Endothelial cell of umbilical vein (primary cell): ENCODE data around the gene ENG. TPM values are rescaled to one million over a fixed set of nuclear protein-coding genes. Genes with fewer than 3 reads are reported as not detected.

Experiments
- BruUV-seq: library from RNA; stranded (reverse); fragments of 400-500 nt; replicated peaks from 2 replicates; lab custom pipeline; 2021; lab: Mats Ljungman, UMichigan
- CTCF ChIA-PET: fragments of 300-600, 350-600 bp; sonication (Branson Sonifier 250); formaldehyde crosslinking; loops from one replicate; lab custom pipeline; 2021; ENCODE audit warnings: antibody characterized with exemption, inconsistent platforms; lab: Charles Lee
- POLR2A ChIA-PET: fragments of 300-600, 350-600 bp; sonication (Branson Sonifier 250); formaldehyde crosslinking; loops from one replicate; lab custom pipeline; 2021; ENCODE audit warnings: antibody characterized with exemption, inconsistent platforms; lab: Charles Lee
- DNase-seq: peaks from one replicate; pipeline ENCODE4 v3.0.0-alpha.2; 2011; ENCODE audit warnings: low read depth, low spot score
- FAIRE-seq: peaks from 2 replicates; lab custom pipeline; 2011; peaks lifted over from hg19 to GRCh38; lab: Jason Lieb, UNC
- H2AFZ ChIP-seq: 2 replicates; pipeline ENCODE4 v1.6.0; 2012; ENCODE audit warnings: low read depth, low read length, control low read depth, inconsistent platforms
- H3K27ac ChIP-seq: 2 replicates; pipeline ENCODE4 v1.5.1; 2011; ENCODE audit warnings: low read depth, mild to moderate bottlenecking, control low read depth, low read length, moderate library complexity; ENCODE audit not compliant: insufficient read depth
- H3K27me3 ChIP-seq, 2 experiments: 2 replicates each; pipeline versions ENCODE4 v1.6.0 to v1.6.1; 2011; ENCODE audit warnings: low read length in 2 of 2, mixed read lengths in 1 of 2; ENCODE audit not compliant: control insufficient read depth in 2 of 2, insufficient read depth in 2 of 2
- H3K36me3 ChIP-seq, 2 experiments: 2 replicates in 1 of 2; 3 replicates in 1 of 2; pipeline ENCODE4 v1.5.1; 2011; ENCODE audit warnings: low read length in 2 of 2, mild to moderate bottlenecking in 1 of 2, moderate library complexity in 1 of 2; ENCODE audit not compliant: control insufficient read depth in 2 of 2, insufficient read depth in 2 of 2; ENCODE audit errors: extremely low read depth in 1 of 2
- H3K4me1 ChIP-seq: 3 replicates; pipeline ENCODE4 v1.5.1; 2011; ENCODE audit warnings: mild to moderate bottlenecking, low read length; ENCODE audit not compliant: control insufficient read depth, insufficient read depth; ENCODE audit errors: extremely low read depth
- H3K4me2 ChIP-seq: 2 replicates; pipeline ENCODE4 v1.6.1; 2011; ENCODE audit warnings: low read length, control low read depth, mixed read lengths; ENCODE audit not compliant: insufficient read depth
- H3K4me3 ChIP-seq, 3 experiments: fragments of 200-600 bp in 1 of 3; sonication (generic), shearing (Covaris generic) in 1 of 3; replicated peaks in 1 of 3; 2 replicates each; pipeline ENCODE4 v1.5.1; 2011 to 2016; ENCODE audit warnings: control low read depth in 3 of 3, low read length in 3 of 3, mild to moderate bottlenecking in 2 of 3, inconsistent platforms in 1 of 3, low read depth in 1 of 3, moderate library complexity in 1 of 3; ENCODE audit not compliant: insufficient read depth in 1 of 3
- H3K79me2 ChIP-seq: 2 replicates; pipeline ENCODE4 v1.6.0; 2012; ENCODE audit warnings: low read length, inconsistent platforms; ENCODE audit not compliant: control insufficient read depth, insufficient read depth
- H3K9ac ChIP-seq: replicated peaks from 2 replicates; pipeline ENCODE3; 2011; ENCODE audit warnings: low read length, control low read depth; ENCODE audit not compliant: insufficient read depth; ENCODE audit errors: extremely low read depth
- H3K9me1 ChIP-seq: replicated peaks from 3 replicates; pipeline ENCODE4 v1.6.0; 2011; ENCODE audit warnings: mild to moderate bottlenecking, low read length; ENCODE audit not compliant: control insufficient read depth, insufficient read depth; ENCODE audit errors: extremely low read depth
- H3K9me3 ChIP-seq: replicated peaks from 2 replicates; pipeline ENCODE4 v1.5.1; 2012; ENCODE audit warnings: low read length, inconsistent platforms; ENCODE audit not compliant: control insufficient read depth, insufficient read depth
- H4K20me1 ChIP-seq: replicated peaks from 2 replicates; pipeline ENCODE3; 2011; ENCODE audit warnings: mild to moderate bottlenecking, low read length; ENCODE audit not compliant: control insufficient read depth, insufficient read depth; ENCODE audit errors: extremely low read depth
- CTCF ChIP-seq, 2 donors: IDR thresholded peaks; 1 replicate in 1 of 2; 2 replicates in 1 of 2; pipeline ENCODE4 v1.5.1; 2011; ENCODE audit warnings: low read length in 2 of 2, mild to moderate bottlenecking in 2 of 2, moderate library complexity in 2 of 2, control low read depth in 1 of 2, inconsistent platforms in 1 of 2, low read depth in 1 of 2; ENCODE audit not compliant: insufficient read depth in 1 of 2; ENCODE audit errors: extremely low read depth in 1 of 2
- EZH2 ChIP-seq: IDR thresholded peaks from 2 replicates; pipeline ENCODE4 v1.6.1; 2012; ENCODE audit warnings: borderline replicate concordance, low read depth, mild to moderate bottlenecking, moderate library complexity, low read length, inconsistent platforms; ENCODE audit not compliant: severe bottlenecking
- FOS ChIP-seq: IDR thresholded peaks from 2 replicates; pipeline ENCODE4 v1.6.1; 2011; ENCODE audit warnings: mild to moderate bottlenecking, low read length, moderate library complexity, borderline replicate concordance; ENCODE audit not compliant: insufficient read depth
- GATA2 ChIP-seq: IDR thresholded peaks from 2 replicates; pipeline ENCODE4 v1.7.0; 2011; ENCODE audit warnings: low read depth, mild to moderate bottlenecking, moderate library complexity, mixed read lengths, low read length; ENCODE audit not compliant: insufficient read length, insufficient read depth
- JUN ChIP-seq: IDR thresholded peaks from 2 replicates; pipeline ENCODE4 v1.6.1; 2011; ENCODE audit warnings: borderline replicate concordance, low read depth; ENCODE audit not compliant: insufficient read length, insufficient read depth
- MAX ChIP-seq: IDR thresholded peaks from 2 replicates; pipeline ENCODE4 v1.6.1; 2011; ENCODE audit not compliant: insufficient read depth, insufficient read length
- MYC ChIP-seq: IDR thresholded peaks from one replicate; pipeline ENCODE4 v1.6.1; 2011; ENCODE audit warnings: mild to moderate bottlenecking, low read depth, low read length
- POLR2A ChIP-seq: IDR thresholded peaks from 2 replicates; pipeline ENCODE4 v1.6.1; 2012; ENCODE audit warnings: low read depth, mild to moderate bottlenecking, control low read depth, low read length
- POLR2AphosphoS5 ChIP-seq: IDR thresholded peaks from 2 replicates; pipeline ENCODE4 v1.6.1; 2012; ENCODE audit warnings: low read depth, mild to moderate bottlenecking, control low read depth, low read length, moderate library complexity; ENCODE audit not compliant: insufficient read depth
- dilution Hi-C: fragments of 300-500 bp; cut with MboI; formaldehyde crosslinking; loops from one replicate; pipeline ENCODE4 v1.15.0; 2019; ENCODE audit warnings: low sequenced_read_pairs; ENCODE audit not compliant: extremely low pct_ligation_motif_present
- intact Hi-C: fragments of 100-400 bp; cut with micrococcal nuclease; formaldehyde crosslinking; loops from one replicate; pipeline ENCODE4 v1.10.0; 2022
- polyA plus RNA-seq, 4 experiments: library from polyadenylated mRNA; depleted of rRNA in 3 of 4; stranded (reverse) in 3 of 4; unstranded in 1 of 4; fragments of >200 nt; gene quantifications; 2 replicates each; pipeline versions ENCODE4 v1.2.1 to v1.2.3, GENCODE V29; 2011 to 2012; ENCODE audit warnings: missing spikeins in 1 of 4
- total RNA-seq: library from RNA; stranded (reverse); gene quantifications from 2 replicates; pipeline ENCODE4 v1.2.3, GENCODE V29; 2021

Gene ENG
- total and polyA plus RNA-seq, 2 donors (not counting 3 experiments of a cell fraction or from before 2014, with no cell fraction given), result 338 to 728 TPM

GRCh38 chr9:127794001-127794791 lies 60.3 kb downstream of the ENG start:
- Histone ChIP-seq H3K9me1 (no peaks in the 10 kb centered on the region), H3K9me3 (no peaks in the 10 kb centered on the region), H3K27me3 (no peaks in the 10 kb centered on the region), H3K27ac (no peak overlapping the region), H3K4me1 (peaks cover 14% of the 10 kb centered on the region), H3K4me3 (no peak overlapping the region), H4K20me1 (no peaks in the 10 kb centered on the region), H3K4me2 (no peak overlapping the region), H3K79me2 (peaks cover 19% of the 10 kb centered on the region), H3K9ac (no peak overlapping the region), H2AFZ (no peak overlapping the region), H3K36me3 (peaks cover 18 to 22% of the 10 kb centered on the region in 2 experiments)
- dilution Hi-C loops, result no loop called here
- no TSS peak for BruUV-seq
- POLR2A ChIA-PET, result no interaction called here
- DNase-seq (no peak), FAIRE-seq (no peak)
- CTCF ChIA-PET, result interaction anchor here (1.6 to 2.5 kb wide), 2 partner anchors 59 to 76 kb away, joined by 6 to 25 read pairs; partner anchors contain the start of gene TOR2A
- intact Hi-C loops, result no loop called here
- TF ChIP-seq EZH2, result no peak
- no peak for TF ChIP-seq CTCF (IDR thresholded peaks at IDR 0.05; ENCODE audit: extremely low read depth in 1 of 2, insufficient read depth in 1 of 2, low read depth in 1 of 2, low read length in 2 of 2)
- no peak for TF ChIP-seq JUN
- TF ChIP-seq POLR2AphosphoS5, result no peak
- TF ChIP-seq GATA2, result no peak
- no peak for TF ChIP-seq FOS
- no peak for TF ChIP-seq MYC
- TF ChIP-seq MAX, result no peak
- no peak for TF ChIP-seq POLR2A
